GM18498 (cell line): ENCODE results near the gene ZNF839.
"Not testable (repeated sequence)": the region's sequence is repeated elsewhere in the genome, so short reads cannot be mapped to it uniquely, and the experiment has no call there.

Experiments used
- ATAC-seq: cut with Tn5 transposase; IDR thresholded peaks from one replicate; pipeline ENCODE4 v1.9.1; 2021; ENCODE audit warnings: mild to moderate bottlenecking, moderate library complexity; ENCODE audit not compliant: unreplicated experiment

ZNF839 gene

GRCh38 chr14:102304611-102305506 lies 14.7 kb upstream of the ZNF839 start, which contains the start of gene MOK:
Gene MOK (minus strand): TSS chr14:102305164. CDS start chr14:102304968, 196 bp downstream.
- ATAC-seq, result peak; percentile 97

GRCh38 chr14:102314242-102315011 lies 5.1 kb upstream of the ZNF839 start:
- ATAC-seq, result peak; percentile 63

GRCh38 chr14:102315121-102315520 lies 4.4 kb upstream of the ZNF839 start:
- no peak for ATAC-seq

GRCh38 chr14:102316338-102316742 lies 3.2 kb upstream of the ZNF839 start:
- ATAC-seq, result no peak

GRCh38 chr14:102316743-102317563 lies 2.6 kb upstream of the ZNF839 start:
- peak; percentile 63 for ATAC-seq

GRCh38 chr14:102317564-102318248 lies 1.8 kb upstream of the ZNF839 start:
- no peak for ATAC-seq

GRCh38 chr14:102318781-102319276 lies 717 bp upstream of the ZNF839 start:
- ATAC-seq, result no peak

GRCh38 chr14:102320033-102320660 lies 601 bp downstream of the ZNF839 start:
- peak; percentile 24 for ATAC-seq

- no peak for ATAC-seq
These were observed 1.3 kb downstream of the ZNF839 start for GRCh38 chr14:102320671-102321455.

GRCh38 chr14:102321456-102322422 lies 2.2 kb downstream of the ZNF839 start:
- ATAC-seq, result no peak

GRCh38 chr14:102323102-102323501 lies 3.6 kb downstream of the ZNF839 start:
- ATAC-seq, result no peak

GRCh38 chr14:102325791-102326345 lies 6.3 kb downstream of the ZNF839 start:
- ATAC-seq, result no peak

GRCh38 chr14:102326583-102326982 lies 7.0 kb downstream of the ZNF839 start:
- no peak for ATAC-seq

GRCh38 chr14:102329381-102329780 lies 9.8 kb downstream of the ZNF839 start:
- ATAC-seq, result not testable (repeated sequence)

GRCh38 chr14:102330806-102331205 lies 11.3 kb downstream of the ZNF839 start:
- no peak for ATAC-seq

- ATAC-seq, result no peak
These were observed 13.8 kb downstream of the ZNF839 start for GRCh38 chr14:102333390-102333789.
